ENCODE data around the gene ILF2.

ILF2 gene

DNA sequence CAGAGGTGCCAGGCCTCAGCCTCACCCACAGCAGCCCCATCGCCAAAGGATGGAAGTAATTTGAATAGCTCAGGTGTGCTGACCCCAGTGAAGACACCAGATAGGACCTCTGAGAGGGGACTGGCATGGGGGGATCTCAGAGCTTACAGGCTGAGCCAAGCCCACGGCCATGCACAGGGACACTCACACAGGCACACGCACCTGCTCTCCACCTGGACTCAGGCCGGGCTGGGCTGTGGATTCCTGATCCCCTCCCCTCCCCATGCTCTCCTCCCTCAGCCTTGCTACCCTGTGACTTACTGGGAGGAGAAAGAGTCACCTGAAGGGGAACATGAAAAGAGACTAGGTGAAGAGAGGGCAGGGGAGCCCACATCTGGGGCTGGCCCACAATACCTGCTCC lies 22.7 kb upstream of the ILF2 start:
- H3K9me3 ChIP-seq (ENCODE audit: insufficient read depth, low read depth, low read length): no peaks in the 10 kb centered on the region
- H3K27me3 ChIP-seq (ENCODE audit: insufficient read depth, low read length): no peaks in the 10 kb centered on the region
- H3K36me3 ChIP-seq (ENCODE audit: insufficient read depth, low read depth, low read length): no peaks in the 10 kb centered on the region; the same call in 1 of the 2 replicates
- no peak overlapping the region for H3K27ac ChIP-seq (ENCODE audit: low read length)
- no peak overlapping the region for H3K9ac ChIP-seq (ENCODE audit: low read depth, low read length)
- peaks cover 15% of the 10 kb centered on the region; the same call in 1 of the 2 replicates for H3K4me1 ChIP-seq (ENCODE audit: insufficient read depth, low read length)
- H3K4me3 ChIP-seq (ENCODE audit: low read length): no peak overlapping the region

DNA sequence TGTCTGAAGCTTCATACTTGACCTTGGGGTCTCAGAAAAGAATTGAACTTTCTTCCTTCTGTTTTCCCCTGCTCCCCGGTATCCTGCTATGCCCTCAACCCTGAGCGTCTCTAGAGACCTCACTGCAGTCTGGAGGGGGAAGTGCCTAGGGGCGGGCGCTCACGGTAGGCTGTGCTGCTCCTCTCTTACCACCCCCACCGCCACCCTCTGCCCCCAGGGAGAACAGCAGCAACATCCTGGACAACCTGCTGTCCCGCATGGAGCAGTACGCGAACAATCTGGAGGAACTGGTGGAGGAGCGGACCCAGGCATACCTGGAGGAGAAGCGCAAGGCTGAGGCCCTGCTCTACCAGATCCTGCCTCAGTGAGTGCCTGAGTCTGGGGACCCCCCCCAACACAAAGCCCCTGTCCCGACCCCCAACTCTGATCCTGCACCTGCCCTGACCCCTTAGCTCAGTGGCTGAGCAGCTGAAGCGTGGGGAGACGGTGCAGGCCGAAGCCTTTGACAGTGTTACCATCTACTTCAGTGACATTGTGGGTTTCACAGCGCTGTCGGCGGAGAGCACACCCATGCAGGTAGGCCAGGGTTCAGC lies 18.0 kb upstream of the ILF2 start:
- H3K27me3 ChIP-seq (ENCODE audit: insufficient read depth, low read length): no peaks in the 10 kb centered on the region
- H3K36me3 ChIP-seq (ENCODE audit: insufficient read depth, low read depth, low read length): peaks cover 9% of the 10 kb centered on the region; the same call in 1 of the 2 replicates
- no peak overlapping the region; the same call in 1 of the 2 replicates for H3K9ac ChIP-seq (ENCODE audit: low read depth, low read length)
- no peaks in the 10 kb centered on the region for H3K9me3 ChIP-seq (ENCODE audit: insufficient read depth, low read depth, low read length)
- no peaks in the 10 kb centered on the region for H3K4me1 ChIP-seq (ENCODE audit: insufficient read depth, low read length)
- no peak overlapping the region for H3K4me3 ChIP-seq (ENCODE audit: low read length)
- no peak overlapping the region for H3K27ac ChIP-seq (ENCODE audit: low read length)

- no peak overlapping the region for H3K4me3 ChIP-seq (ENCODE audit: low read length)
- H3K9ac ChIP-seq (ENCODE audit: low read depth, low read length): no peak overlapping the region
These were observed 17.5 kb upstream of the ILF2 start for GRCh38 chr1:153688276-153688675.

DNA sequence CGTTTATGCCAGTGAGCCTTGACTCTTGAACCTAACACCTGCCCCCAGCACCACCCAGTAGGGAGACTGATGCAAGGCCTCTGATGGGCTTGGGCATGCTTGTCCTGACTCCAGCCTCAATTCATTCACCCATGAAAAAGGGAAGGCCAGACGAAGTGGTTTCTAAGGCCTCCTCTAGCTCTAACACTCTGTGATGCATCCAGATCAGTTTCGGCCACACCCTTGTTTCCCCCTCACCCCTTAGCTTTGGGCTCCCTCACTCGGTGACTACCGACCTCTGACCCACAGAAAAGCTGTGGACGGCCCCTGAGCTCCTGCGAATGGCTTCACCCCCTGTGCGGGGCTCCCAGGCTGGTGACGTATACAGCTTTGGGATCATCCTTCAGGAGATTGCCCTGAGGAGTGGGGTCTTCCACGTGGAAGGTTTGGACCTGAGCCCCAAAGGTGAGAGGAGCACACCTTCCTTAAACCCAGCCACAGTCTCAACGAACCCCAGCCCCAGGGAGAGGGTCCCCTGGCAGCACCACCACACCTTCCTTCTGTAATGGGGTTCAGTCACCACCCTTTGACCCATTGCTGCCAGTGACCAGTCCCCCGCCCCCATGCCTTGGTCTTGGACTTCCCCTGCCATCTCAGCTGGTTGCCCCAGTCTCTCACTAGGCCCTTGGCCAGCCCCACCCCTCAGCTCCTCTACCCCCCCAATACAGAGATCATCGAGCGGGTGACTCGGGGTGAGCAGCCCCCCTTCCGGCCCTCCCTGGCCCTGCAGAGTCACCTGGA lies 16.7 kb upstream of the ILF2 start:
- H3K4me3 ChIP-seq (ENCODE audit: low read length): no peak overlapping the region
- H3K27ac ChIP-seq (ENCODE audit: low read length): no peak overlapping the region
- no peak overlapping the region for H3K9ac ChIP-seq (ENCODE audit: low read depth, low read length)
- H3K4me1 ChIP-seq (ENCODE audit: insufficient read depth, low read length): no peaks in the 10 kb centered on the region
- no peaks in the 10 kb centered on the region for H3K27me3 ChIP-seq (ENCODE audit: insufficient read depth, low read length)
- peaks cover 15% of the 10 kb centered on the region; the same call in 1 of the 2 replicates for H3K36me3 ChIP-seq (ENCODE audit: insufficient read depth, low read depth, low read length)
- no peaks in the 10 kb centered on the region for H3K9me3 ChIP-seq (ENCODE audit: insufficient read depth, low read depth, low read length)

More at GRCh38 chr1:153688276-153688675, 17.5 kb upstream of the ILF2 start:
- Histone ChIP-seq H3K36me3 (ENCODE audit: insufficient read depth, low read depth, low read length) (peaks cover 11% of the 10 kb centered on the region; the same call in 1 of the 2 replicates), H3K27ac (ENCODE audit: low read length) (no peak overlapping the region), H3K27me3 (ENCODE audit: insufficient read depth, low read length) (no peaks in the 10 kb centered on the region), H3K9me3 (ENCODE audit: insufficient read depth, low read depth, low read length) (no peaks in the 10 kb centered on the region), H3K4me1 (ENCODE audit: insufficient read depth, low read length) (no peaks in the 10 kb centered on the region)

- Histone ChIP-seq H3K4me3 (ENCODE audit: low read length) (no peak overlapping the region), H3K27me3 (ENCODE audit: insufficient read depth, low read length) (peaks cover 11% of the 10 kb centered on the region), H3K36me3 (ENCODE audit: insufficient read depth, low read depth, low read length) (peaks cover 19% of the 10 kb centered on the region; the same call in 1 of the 2 replicates), H3K27ac (ENCODE audit: low read length) (no peak overlapping the region), H3K9ac (ENCODE audit: low read depth, low read length) (no peak overlapping the region), H3K9me3 (ENCODE audit: insufficient read depth, low read depth, low read length) (no peaks in the 10 kb centered on the region), H3K4me1 (ENCODE audit: insufficient read depth, low read length) (peaks cover 1% of the 10 kb centered on the region; the same call in 1 of the 2 replicates)
These were observed 14.9 kb upstream of the ILF2 start for GRCh38 chr1:153685544-153686340.

DNA sequence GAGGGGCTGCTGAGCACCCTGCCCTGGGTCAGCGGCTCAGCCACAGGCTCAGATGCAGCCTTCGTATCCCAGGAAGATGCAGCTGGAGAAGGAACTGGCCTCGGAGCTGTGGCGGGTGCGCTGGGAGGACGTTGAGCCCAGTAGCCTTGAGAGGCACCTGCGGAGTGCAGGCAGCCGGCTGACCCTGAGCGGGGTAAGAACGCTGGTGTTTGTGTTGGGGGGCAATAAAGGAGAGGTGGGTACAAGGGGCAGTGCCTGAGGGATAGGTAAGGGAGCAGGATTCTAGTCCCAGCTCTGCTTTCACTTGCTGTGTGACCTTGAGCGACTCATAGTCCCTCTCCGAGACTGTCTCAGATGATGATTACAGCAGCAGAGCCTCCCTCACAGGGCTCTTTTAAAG lies 14.1 kb upstream of the ILF2 start:
- no peaks in the 10 kb centered on the region for H3K9me3 ChIP-seq (ENCODE audit: insufficient read depth, low read depth, low read length)
- peaks cover 19% of the 10 kb centered on the region; the same call in 1 of the 2 replicates for H3K36me3 ChIP-seq (ENCODE audit: insufficient read depth, low read depth, low read length)
- H3K27ac ChIP-seq (ENCODE audit: low read length): no peak overlapping the region
- peaks cover 19% of the 10 kb centered on the region for H3K27me3 ChIP-seq (ENCODE audit: insufficient read depth, low read length)
- peaks cover 7% of the 10 kb centered on the region; the same call in 1 of the 2 replicates for H3K4me1 ChIP-seq (ENCODE audit: insufficient read depth, low read length)
- H3K4me3 ChIP-seq (ENCODE audit: low read length): no peak overlapping the region
- H3K9ac ChIP-seq (ENCODE audit: low read depth, low read length): no peak overlapping the region

GRCh38 chr1:153683854-153684253 lies 13.1 kb upstream of the ILF2 start:
- Histone ChIP-seq H3K9me3 (ENCODE audit: insufficient read depth, low read depth, low read length) (no peaks in the 10 kb centered on the region), H3K36me3 (ENCODE audit: insufficient read depth, low read depth, low read length) (peaks cover 19% of the 10 kb centered on the region; the same call in 1 of the 2 replicates), H3K27me3 (ENCODE audit: insufficient read depth, low read length) (peaks cover 30% of the 10 kb centered on the region), H3K9ac (ENCODE audit: low read depth, low read length) (no peak overlapping the region), H3K4me3 (ENCODE audit: low read length) (no peak overlapping the region), H3K4me1 (ENCODE audit: insufficient read depth, low read length) (peaks cover 7% of the 10 kb centered on the region; the same call in 1 of the 2 replicates), H3K27ac (ENCODE audit: low read length) (no peak overlapping the region)

GRCh38 chr1:153682730-153683129 lies 11.9 kb upstream of the ILF2 start:
- H3K9ac ChIP-seq (ENCODE audit: low read depth, low read length): no peak overlapping the region
- H3K27ac ChIP-seq (ENCODE audit: low read length): no peak overlapping the region
- peaks cover 19% of the 10 kb centered on the region; the same call in 1 of the 2 replicates for H3K36me3 ChIP-seq (ENCODE audit: insufficient read depth, low read depth, low read length)
- peaks cover 7% of the 10 kb centered on the region; the same call in 1 of the 2 replicates for H3K4me1 ChIP-seq (ENCODE audit: insufficient read depth, low read length)
- peaks cover 41% of the 10 kb centered on the region for H3K27me3 ChIP-seq (ENCODE audit: insufficient read depth, low read length)
- H3K4me3 ChIP-seq (ENCODE audit: low read length): no peak overlapping the region
- H3K9me3 ChIP-seq (ENCODE audit: insufficient read depth, low read depth, low read length): no peaks in the 10 kb centered on the region

GRCh38 chr1:153680120-153680403 lies 9.3 kb upstream of the ILF2 start:
- Histone ChIP-seq H3K9ac (ENCODE audit: low read depth, low read length) (peak overlapping the region; percentile 48; the same call in 1 of the 2 replicates), H3K4me3 (ENCODE audit: low read length) (peak overlapping the region; percentile 68), H3K4me1 (ENCODE audit: insufficient read depth, low read length) (peaks cover 7% of the 10 kb centered on the region; the same call in 1 of the 2 replicates), H3K27ac (ENCODE audit: low read length) (no peak overlapping the region), H3K27me3 (ENCODE audit: insufficient read depth, low read length) (peaks cover 45% of the 10 kb centered on the region), H3K36me3 (ENCODE audit: insufficient read depth, low read depth, low read length) (peaks cover 10% of the 10 kb centered on the region; the same call in 1 of the 2 replicates), H3K9me3 (ENCODE audit: insufficient read depth, low read depth, low read length) (no peaks in the 10 kb centered on the region)

- Histone ChIP-seq H3K27me3 (ENCODE audit: insufficient read depth, low read length) (peaks cover 45% of the 10 kb centered on the region), H3K9me3 (ENCODE audit: insufficient read depth, low read depth, low read length) (no peaks in the 10 kb centered on the region), H3K9ac (ENCODE audit: low read depth, low read length) (peak overlapping the region; percentile 48; the same call in 1 of the 2 replicates), H3K4me3 (ENCODE audit: low read length) (peak overlapping the region; percentile 68), H3K27ac (ENCODE audit: low read length) (no peak overlapping the region), H3K4me1 (ENCODE audit: insufficient read depth, low read length) (peaks cover 7% of the 10 kb centered on the region; the same call in 1 of the 2 replicates), H3K36me3 (ENCODE audit: insufficient read depth, low read depth, low read length) (peaks cover 10% of the 10 kb centered on the region; the same call in 1 of the 2 replicates)
These were observed 8.7 kb upstream of the ILF2 start for GRCh38 chr1:153679337-153680119.
